Measurements from ENCODE around the gene EPN1. TPM values are rescaled to one million over a fixed set of nuclear protein-coding genes. Genes with fewer than 3 reads are reported as not detected.

The EPN1 gene
- total RNA-seq, 1 donor from 2014 or later: 250 TPM

Other genes with a start within 250 kb of the EPN1 start
- not detected for gene SHISA7, start 231.9 kb upstream of the EPN1 start, total RNA-seq
- gene ISOC2, start 213.6 kb upstream of the EPN1 start, total RNA-seq: 58.5 TPM
- not detected for gene C19orf85, start 210.5 kb upstream of the EPN1 start, total RNA-seq
- 6.4 TPM for gene ZNF628, start 198.6 kb upstream of the EPN1 start, total RNA-seq
- gene NAT14, start 190.0 kb upstream of the EPN1 start, total RNA-seq: 6.0 TPM
- 2.7 TPM for gene SSC5D, start 186.8 kb upstream of the EPN1 start, total RNA-seq
- gene SBK2, start 138.1 kb upstream of the EPN1 start, total RNA-seq: 15.2 TPM
- gene SBK3, start 129.7 kb upstream of the EPN1 start, total RNA-seq: 16.6 TPM
- gene ZNF579, start 94.4 kb upstream of the EPN1 start, total RNA-seq: 14.7 TPM
- gene FIZ1, start 75.7 kb upstream of the EPN1 start, total RNA-seq: 16.3 TPM
- 17.0 TPM for gene ZNF524, start 74.9 kb upstream of the EPN1 start, total RNA-seq
- 21.8 TPM for gene ZNF865, start 69.6 kb upstream of the EPN1 start, total RNA-seq
- 13.4 TPM for gene ZNF784, start 50.7 kb upstream of the EPN1 start, total RNA-seq
- 12.3 TPM for gene ZNF580, start 34.2 kb upstream of the EPN1 start, total RNA-seq
- gene ZNF581, start 31.6 kb upstream of the EPN1 start, total RNA-seq: 9.4 TPM
- 16.8 TPM for gene CCDC106, start 27.0 kb upstream of the EPN1 start, total RNA-seq
- gene U2AF2, start 20.2 kb upstream of the EPN1 start, total RNA-seq: 79.9 TPM
- not detected for gene NLRP9, start 63.2 kb downstream of the EPN1 start, total RNA-seq
- gene RFPL4A, start 83.9 kb downstream of the EPN1 start, total RNA-seq: not detected
- gene RFPL4AL1, start 93.9 kb downstream of the EPN1 start, total RNA-seq: not detected
- gene NLRP11, start 156.8 kb downstream of the EPN1 start, total RNA-seq: not detected
- not detected for gene NLRP4, start 161.3 kb downstream of the EPN1 start, total RNA-seq

All from left ventricle myocardium superior (tissue), 1 donor.